ENCODE measurements around the gene GSTM4. TPM values are rescaled to one million over a fixed set of nuclear protein-coding genes. Genes with fewer than 3 reads are reported as not detected.
A peak's percentile ranks its signal among the peaks of the same experiment; 100 is the strongest.

Gene GSTM4
- total and polyA plus RNA-seq, 8 donors, result 7.5 to 63.6 (median 24.2) TPM

DNA sequence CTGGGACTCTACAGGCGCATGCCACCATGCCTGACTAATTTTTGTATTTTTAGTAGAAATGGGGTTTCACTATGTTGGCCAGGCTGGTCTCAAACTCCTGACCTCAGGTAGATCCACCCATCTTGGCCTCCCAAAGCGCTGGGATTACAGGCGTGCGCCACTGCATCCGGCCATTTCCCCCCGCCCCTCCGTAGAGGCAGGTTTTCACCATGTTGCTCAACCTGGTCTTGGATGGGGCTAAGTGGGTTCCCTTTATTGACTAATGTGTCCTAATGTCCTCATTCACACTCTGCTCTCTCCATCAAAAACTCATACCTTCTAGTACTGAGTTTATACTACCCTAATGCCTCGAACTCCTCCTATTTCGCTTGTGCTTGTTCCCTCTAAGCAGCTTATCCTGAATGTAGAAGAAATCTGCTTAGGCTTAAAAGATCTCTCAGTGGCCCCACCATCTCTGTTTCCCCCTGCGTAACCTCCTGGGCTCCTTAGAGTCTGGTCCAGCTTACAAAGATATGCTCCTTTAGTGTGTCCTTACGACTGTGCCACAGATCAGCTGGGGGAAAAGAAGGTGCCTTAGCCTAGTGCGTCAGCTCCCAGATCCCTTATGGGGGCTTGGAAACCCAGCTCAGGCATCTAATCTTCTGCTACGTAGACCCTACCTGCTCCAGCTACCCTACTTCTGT, 44.5 kb upstream of the GSTM4 start:
- no peaks in the 10 kb centered on the region for H3K27me3 ChIP-seq
- intact Hi-C loops (cut with DNase I; ENCODE audit: low total_unique reads), result no loop called here
- no peak overlapping the region for H3K4me3 ChIP-seq
- no peaks in the 10 kb centered on the region for H3K36me3 ChIP-seq
- H3K4me1 ChIP-seq, result peaks cover 0 to 21% (median 0%) of the 10 kb centered on the region in 4 donors
- H3K9me3 ChIP-seq, result no peaks in the 10 kb centered on the region
- 86 to 96% (median 94%) methylated on average over 13 of the region's 13 CpGs for WGBS, 5 donors
- no peak overlapping the region for H3K27ac ChIP-seq
- TF ChIP-seq POLR2AphosphoS5 (IDR thresholded peaks at IDR 0.05), result no peak
- TF ChIP-seq, protein P1, sequence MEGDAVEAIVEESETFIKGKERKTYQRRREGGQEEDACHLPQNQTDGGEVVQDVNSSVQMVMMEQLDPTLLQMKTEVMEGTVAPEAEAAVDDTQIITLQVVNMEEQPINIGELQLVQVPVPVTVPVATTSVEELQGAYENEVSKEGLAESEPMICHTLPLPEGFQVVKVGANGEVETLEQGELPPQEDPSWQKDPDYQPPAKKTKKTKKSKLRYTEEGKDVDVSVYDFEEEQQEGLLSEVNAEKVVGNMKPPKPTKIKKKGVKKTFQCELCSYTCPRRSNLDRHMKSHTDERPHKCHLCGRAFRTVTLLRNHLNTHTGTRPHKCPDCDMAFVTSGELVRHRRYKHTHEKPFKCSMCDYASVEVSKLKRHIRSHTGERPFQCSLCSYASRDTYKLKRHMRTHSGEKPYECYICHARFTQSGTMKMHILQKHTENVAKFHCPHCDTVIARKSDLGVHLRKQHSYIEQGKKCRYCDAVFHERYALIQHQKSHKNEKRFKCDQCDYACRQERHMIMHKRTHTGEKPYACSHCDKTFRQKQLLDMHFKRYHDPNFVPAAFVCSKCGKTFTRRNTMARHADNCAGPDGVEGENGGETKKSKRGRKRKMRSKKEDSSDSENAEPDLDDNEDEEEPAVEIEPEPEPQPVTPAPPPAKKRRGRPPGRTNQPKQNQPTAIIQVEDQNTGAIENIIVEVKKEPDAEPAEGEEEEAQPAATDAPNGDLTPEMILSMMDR (IDR thresholded peaks at IDR 0.05), result no peak
- TF ChIP-seq EP300 (IDR thresholded peaks at IDR 0.05), result no peak
- TF ChIP-seq POLR2A (IDR thresholded peaks at IDR 0.05), result no peak
- DNase-seq, result no peak

DNA sequence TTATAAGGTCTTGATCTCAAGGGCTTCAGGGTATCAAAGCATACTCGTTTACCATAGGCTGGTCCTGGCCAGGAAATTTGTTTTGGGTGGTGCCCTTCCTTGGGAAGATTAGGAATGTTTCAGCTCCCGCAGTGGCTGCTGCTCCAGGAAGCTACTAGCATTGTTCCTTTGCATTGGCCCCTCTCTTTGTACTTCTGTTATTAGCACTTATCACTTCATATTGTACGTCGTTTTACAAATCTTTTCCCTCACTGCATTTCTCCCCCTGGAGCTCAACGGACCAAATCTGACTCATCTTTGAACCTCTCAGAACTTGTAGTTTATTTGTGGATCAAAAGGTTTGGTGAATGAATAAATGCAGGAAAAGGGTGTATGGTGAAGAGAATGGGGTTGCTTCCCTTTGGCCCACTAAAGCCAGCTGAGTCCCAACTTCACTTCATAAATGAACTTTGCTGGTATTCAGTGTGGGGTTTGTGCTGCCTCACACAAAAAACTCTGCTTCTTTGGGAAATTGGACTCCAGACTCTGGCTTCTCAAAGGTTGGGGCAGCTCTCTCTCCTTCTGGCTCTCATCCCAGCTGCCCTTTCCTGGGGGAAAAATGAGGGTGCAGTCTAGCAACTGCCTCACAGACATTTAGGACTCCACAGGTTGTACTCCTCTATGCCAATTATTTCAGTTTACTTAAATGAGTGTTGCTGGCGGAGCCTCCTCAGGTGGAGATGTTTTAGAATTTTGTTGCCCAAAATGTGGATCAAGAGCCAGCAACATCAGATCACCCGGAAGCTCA, 42.3 kb upstream of the GSTM4 start:
- Histone ChIP-seq H3K36me3 (no peaks in the 10 kb centered on the region), H3K9me3 (no peaks in the 10 kb centered on the region), H3K4me1 (peaks cover 0 to 39% (median 2%) of the 10 kb centered on the region in 4 donors), H3K27me3 (no peaks in the 10 kb centered on the region), H3K27ac (peak overlapping the region in 2 of 5 donors; percentile 24 to 26), H3K4me3 (no peak overlapping the region)
- TF ChIP-seq, protein P1 (IDR thresholded peaks at IDR 0.05), result no peak
- TF ChIP-seq POLR2AphosphoS5 (IDR thresholded peaks at IDR 0.05) (no peak), POLR2A (IDR thresholded peaks at IDR 0.05) (no peak), EP300 (IDR thresholded peaks at IDR 0.05) (no peak)
- no peak for DNase-seq
- intact Hi-C loops (cut with DNase I; ENCODE audit: low total_unique reads), result no loop called here
- WGBS, 5 donors, result 37 to 47% (median 41%) methylated on average over 7 of the region's 7 CpGs

DNA sequence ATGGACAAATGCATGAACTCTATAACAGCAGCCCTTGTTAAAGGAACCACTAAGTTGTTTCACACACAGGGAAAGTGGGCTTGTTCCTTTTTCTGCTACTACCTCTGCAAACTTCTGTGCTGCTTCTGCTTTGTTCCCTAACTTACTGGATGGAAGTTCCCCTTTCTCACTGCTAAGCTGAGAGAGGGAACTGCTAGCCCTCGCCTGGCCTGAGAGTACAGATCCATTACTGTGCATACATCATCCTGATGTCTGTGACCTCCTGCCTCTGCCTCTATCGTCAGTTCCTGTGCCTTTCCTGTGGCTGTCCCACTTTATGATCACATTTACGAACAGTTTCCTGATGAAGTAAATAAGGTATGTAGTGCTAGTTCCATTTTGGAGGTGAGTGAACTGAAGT, 40.0 kb upstream of the GSTM4 start:
- H3K4me1 ChIP-seq, result peaks cover 13 to 50% (median 20%) of the 10 kb centered on the region in 4 donors
- H3K4me3 ChIP-seq, result no peak overlapping the region
- H3K27ac ChIP-seq, result peak overlapping the region in 4 of 5 donors; percentile 12 to 73 (median 60)
- no peaks in the 10 kb centered on the region for H3K36me3 ChIP-seq
- intact Hi-C loops (cut with DNase I; ENCODE audit: low total_unique reads), result no loop called here
- no peaks in the 10 kb centered on the region for H3K27me3 ChIP-seq
- WGBS, 5 donors, result 44 to 75% (median 63%) methylated on average over 3 of the region's 3 CpGs
- peak in 1 of 2 donors; percentile 59 for DNase-seq
- TF ChIP-seq, protein P1 (IDR thresholded peaks at IDR 0.05), result no peak
- peak in 1 of 3 donors; percentile 18 for TF ChIP-seq POLR2AphosphoS5 (IDR thresholded peaks at IDR 0.05)
- no peaks in the 10 kb centered on the region for H3K9me3 ChIP-seq

DNA sequence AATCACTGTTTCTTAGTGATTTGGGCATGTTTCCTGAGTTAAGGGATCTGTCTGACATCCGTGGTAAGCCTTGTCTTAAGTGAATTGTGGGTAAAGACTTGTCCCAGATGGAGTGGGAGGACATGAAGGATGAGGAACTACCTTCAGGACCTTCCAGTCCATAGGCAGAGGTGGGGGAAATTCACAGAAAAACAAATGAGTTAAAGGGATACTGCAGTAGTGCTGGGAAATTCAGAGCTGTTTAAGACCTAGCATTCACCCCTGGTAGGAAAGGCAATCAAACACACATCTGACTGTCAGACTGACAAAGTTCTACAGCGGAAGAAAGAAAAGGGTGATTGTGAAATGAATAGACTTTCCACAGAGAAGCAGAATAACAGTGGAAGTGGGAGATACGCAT, 39.5 kb upstream of the GSTM4 start:
- Histone ChIP-seq H3K36me3 (no peaks in the 10 kb centered on the region), H3K4me1 (peaks cover 18 to 54% (median 25%) of the 10 kb centered on the region in 4 donors), H3K9me3 (no peaks in the 10 kb centered on the region), H3K27ac (peak overlapping the region in 4 of 5 donors; percentile 12 to 73 (median 60)), H3K27me3 (no peaks in the 10 kb centered on the region), H3K4me3 (no peak overlapping the region)
- 53 to 85% (median 81%) methylated on average over 3 of the region's 3 CpGs for WGBS, 5 donors
- no peak for TF ChIP-seq POLR2A (IDR thresholded peaks at IDR 0.05)
- no peak for TF ChIP-seq POLR2AphosphoS5 (IDR thresholded peaks at IDR 0.05)
- TF ChIP-seq EP300 (IDR thresholded peaks at IDR 0.05), result no peak
- TF ChIP-seq, protein P1 (IDR thresholded peaks at IDR 0.05), result no peak
- intact Hi-C loops (cut with DNase I; ENCODE audit: low total_unique reads), result no loop called here
- no peak for DNase-seq

All from stomach (tissue), 9 donors.